Measurements from ENCODE around the gene BMF. TPM values are rescaled to one million over a fixed set of nuclear protein-coding genes. Genes with fewer than 3 reads are reported as not detected.
"Not testable (repeated sequence)": the region's sequence is repeated elsewhere in the genome, so short reads cannot be mapped to it uniquely, and the experiment has no call there.

Gene BMF
- total and polyA plus RNA-seq, 2 donors (not counting 1 experiment from before 2014, with no cell fraction given): 2.2 to 8.6 TPM

DNA sequence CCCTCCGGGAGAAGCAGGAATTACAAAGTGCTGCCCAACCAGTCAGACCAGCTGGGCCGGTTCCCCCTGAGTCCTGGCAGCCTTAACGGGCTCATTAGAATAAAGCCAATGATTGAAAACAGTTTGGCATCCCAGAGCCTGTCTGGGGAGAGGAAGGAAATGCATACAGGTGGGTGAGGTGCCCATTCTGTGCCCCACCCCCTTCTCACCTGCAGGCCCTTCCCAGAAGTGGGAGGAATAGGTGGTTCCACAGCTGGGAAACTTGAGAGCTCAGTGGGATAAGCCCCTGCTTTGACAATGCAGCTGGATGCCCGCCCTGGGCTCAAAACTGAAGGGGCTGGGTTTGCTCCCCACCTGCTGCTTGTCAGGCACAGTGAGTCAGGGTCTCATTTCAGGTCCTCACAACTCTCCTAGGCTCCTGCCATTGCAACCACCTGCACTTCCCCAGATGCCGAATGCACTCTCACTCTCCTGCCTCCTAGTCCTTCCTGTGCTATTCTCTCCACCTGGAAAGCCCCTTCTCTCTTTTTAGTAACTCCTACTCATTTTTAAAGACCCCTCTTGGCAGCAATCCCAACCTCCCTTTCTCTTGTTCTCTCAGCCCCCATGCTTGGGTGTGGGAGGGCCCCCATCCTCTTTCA lies 46.7 kb upstream of the BMF start:
- H3K27ac ChIP-seq (ENCODE audit: insufficient read depth, low read length): no peak overlapping the region
- TF ChIP-seq, protein P1, sequence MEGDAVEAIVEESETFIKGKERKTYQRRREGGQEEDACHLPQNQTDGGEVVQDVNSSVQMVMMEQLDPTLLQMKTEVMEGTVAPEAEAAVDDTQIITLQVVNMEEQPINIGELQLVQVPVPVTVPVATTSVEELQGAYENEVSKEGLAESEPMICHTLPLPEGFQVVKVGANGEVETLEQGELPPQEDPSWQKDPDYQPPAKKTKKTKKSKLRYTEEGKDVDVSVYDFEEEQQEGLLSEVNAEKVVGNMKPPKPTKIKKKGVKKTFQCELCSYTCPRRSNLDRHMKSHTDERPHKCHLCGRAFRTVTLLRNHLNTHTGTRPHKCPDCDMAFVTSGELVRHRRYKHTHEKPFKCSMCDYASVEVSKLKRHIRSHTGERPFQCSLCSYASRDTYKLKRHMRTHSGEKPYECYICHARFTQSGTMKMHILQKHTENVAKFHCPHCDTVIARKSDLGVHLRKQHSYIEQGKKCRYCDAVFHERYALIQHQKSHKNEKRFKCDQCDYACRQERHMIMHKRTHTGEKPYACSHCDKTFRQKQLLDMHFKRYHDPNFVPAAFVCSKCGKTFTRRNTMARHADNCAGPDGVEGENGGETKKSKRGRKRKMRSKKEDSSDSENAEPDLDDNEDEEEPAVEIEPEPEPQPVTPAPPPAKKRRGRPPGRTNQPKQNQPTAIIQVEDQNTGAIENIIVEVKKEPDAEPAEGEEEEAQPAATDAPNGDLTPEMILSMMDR (conservative IDR thresholded peaks at IDR 0.05 in 1 of 2, IDR thresholded peaks at IDR 0.05 in 1 of 2; ENCODE audit: low read depth in 1 of 2, low read length in 2 of 2): no peak
- TF ChIP-seq EZH2 (IDR thresholded peaks at IDR 0.05; ENCODE audit: low read length, missing control alignments): no peak
- H3K9ac ChIP-seq (ENCODE audit: insufficient read depth, low read length): no peak overlapping the region
- no peak for DNase-seq (ENCODE audit: low read depth in 2 of 2)
- no peak overlapping the region for H3K4me2 ChIP-seq (ENCODE audit: extremely low read depth, insufficient read depth, low read length)
- no peaks in the 10 kb centered on the region for H3K9me3 ChIP-seq (ENCODE audit: control insufficient read depth, insufficient read depth, low read depth, low read length)
- H3K36me3 ChIP-seq (ENCODE audit: control insufficient read depth, insufficient read depth, low read length): no peaks in the 10 kb centered on the region
- no peak overlapping the region for H2AFZ ChIP-seq (ENCODE audit: low read length)
- no peaks in the 10 kb centered on the region for H4K20me1 ChIP-seq (ENCODE audit: control insufficient read depth, extremely low read depth, insufficient read depth, low read length)
- H3K27me3 ChIP-seq (ENCODE audit: control insufficient read depth, insufficient read depth, low read length): peaks cover 2% of the 10 kb centered on the region
- H3K4me3 ChIP-seq (replicated peaks in 1 of 4; ENCODE audit: control extremely low read depth in 1 of 4, insufficient read depth in 1 of 4, low read depth in 3 of 4, low read length in 4 of 4): no peak overlapping the region
- peaks cover 2% of the 10 kb centered on the region for H3K4me1 ChIP-seq (ENCODE audit: control insufficient read depth, extremely low read depth, insufficient read depth, low read length)
- H3K79me2 ChIP-seq (ENCODE audit: control insufficient read depth, insufficient read depth, low read length): no peaks in the 10 kb centered on the region

DNA sequence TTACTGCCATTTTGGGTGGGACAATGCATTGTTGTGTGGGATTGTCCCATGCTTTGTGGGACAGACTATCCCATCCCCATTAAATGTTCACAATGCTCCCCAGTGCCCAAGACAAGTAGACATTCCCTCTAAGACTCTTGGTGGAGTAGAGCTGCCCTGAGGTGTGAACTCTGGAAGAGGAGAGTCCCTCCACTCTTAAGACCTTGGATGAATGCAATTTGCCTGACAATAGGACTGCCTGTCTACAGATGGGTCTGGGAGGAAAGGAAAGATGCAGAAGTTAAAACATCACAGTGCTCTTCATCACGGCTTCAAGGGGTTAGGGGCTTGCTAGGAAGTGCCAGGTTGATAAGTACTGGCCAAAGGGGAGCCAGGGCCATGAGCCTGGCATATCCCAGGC lies 46.1 kb upstream of the BMF start:
- not testable (repeated sequence) for H3K4me1 ChIP-seq (ENCODE audit: control insufficient read depth, extremely low read depth, insufficient read depth, low read length); H3K36me3 ChIP-seq (ENCODE audit: control insufficient read depth, insufficient read depth, low read length); DNase-seq (ENCODE audit: low read depth in 2 of 2); H3K4me3 ChIP-seq (replicated peaks in 1 of 4; ENCODE audit: control extremely low read depth in 1 of 4, insufficient read depth in 1 of 4, low read depth in 3 of 4, low read length in 4 of 4); H3K27me3 ChIP-seq (ENCODE audit: control insufficient read depth, insufficient read depth, low read length); H4K20me1 ChIP-seq (ENCODE audit: control insufficient read depth, extremely low read depth, insufficient read depth, low read length); H3K4me2 ChIP-seq (ENCODE audit: extremely low read depth, insufficient read depth, low read length); H3K79me2 ChIP-seq (ENCODE audit: control insufficient read depth, insufficient read depth, low read length); H3K9me3 ChIP-seq (ENCODE audit: control insufficient read depth, insufficient read depth, low read depth, low read length); H3K27ac ChIP-seq (ENCODE audit: insufficient read depth, low read length); H3K9ac ChIP-seq (ENCODE audit: insufficient read depth, low read length); H2AFZ ChIP-seq (ENCODE audit: low read length)

- H3K27me3 ChIP-seq (ENCODE audit: control insufficient read depth, insufficient read depth, low read length): peaks cover 2% of the 10 kb centered on the region
- no peak overlapping the region for H3K4me2 ChIP-seq (ENCODE audit: extremely low read depth, insufficient read depth, low read length)
- H3K79me2 ChIP-seq (ENCODE audit: control insufficient read depth, insufficient read depth, low read length): no peaks in the 10 kb centered on the region
- no peak overlapping the region for H3K4me3 ChIP-seq (replicated peaks in 1 of 4; ENCODE audit: control extremely low read depth in 1 of 4, insufficient read depth in 1 of 4, low read depth in 3 of 4, low read length in 4 of 4)
- DNase-seq (ENCODE audit: low read depth in 2 of 2): no peak
- no peaks in the 10 kb centered on the region for H3K36me3 ChIP-seq (ENCODE audit: control insufficient read depth, insufficient read depth, low read length)
- no peaks in the 10 kb centered on the region for H4K20me1 ChIP-seq (ENCODE audit: control insufficient read depth, extremely low read depth, insufficient read depth, low read length)
- TF ChIP-seq EZH2 (IDR thresholded peaks at IDR 0.05; ENCODE audit: low read length, missing control alignments): no peak
- TF ChIP-seq, protein P1 (conservative IDR thresholded peaks at IDR 0.05 in 1 of 2, IDR thresholded peaks at IDR 0.05 in 1 of 2; ENCODE audit: low read depth in 1 of 2, low read length in 2 of 2): no peak
- no peaks in the 10 kb centered on the region for H3K9me3 ChIP-seq (ENCODE audit: control insufficient read depth, insufficient read depth, low read depth, low read length)
- no peaks in the 10 kb centered on the region for H3K4me1 ChIP-seq (ENCODE audit: control insufficient read depth, extremely low read depth, insufficient read depth, low read length)
- no peak overlapping the region for H2AFZ ChIP-seq (ENCODE audit: low read length)
- H3K27ac ChIP-seq (ENCODE audit: insufficient read depth, low read length): no peak overlapping the region
- no peak overlapping the region for H3K9ac ChIP-seq (ENCODE audit: insufficient read depth, low read length)
Measured at GRCh38 chr15:40151991-40152390, 43.3 kb upstream of the BMF start.

Measured in fibroblast of lung (primary cell).